B cell (primary cell): ENCODE data around the gene BTBD17. TPM values are rescaled to one million over a fixed set of nuclear protein-coding genes. Genes with fewer than 3 reads are reported as not detected.
A peak's percentile ranks its signal among the peaks of the same experiment; 100 is the strongest.

ENCODE experiments used
- ATAC-seq: fragments of 200-7000 bp; cut with Tn5 transposase; one replicate; pipeline ENCODE4 v1.10.0; 2021; ENCODE audit warnings: low read depth, mild to moderate bottlenecking, moderate number of reproducible peaks, moderate library complexity
- CTCF ChIA-PET: fragments of 350-600 bp; sonication (Branson Sonifier 250); formaldehyde crosslinking; loops from one replicate; lab custom pipeline; 2021; ENCODE audit warnings: antibody characterized with exemption, inconsistent platforms; lab: Charles Lee
- POLR2A ChIA-PET: fragments of 350-600 bp; sonication (Branson Sonifier 250); formaldehyde crosslinking; loops from one replicate; lab custom pipeline; 2021; ENCODE audit warnings: antibody characterized with exemption; lab: Charles Lee
- DNase-seq: peaks from one replicate; pipeline ENCODE4 v3.0.0; 2013
- H2AFZ ChIP-seq: 2 replicates; pipeline ENCODE4 v1.6.1; 2012; ENCODE audit warnings: mild to moderate bottlenecking, low read depth, low read length; ENCODE audit not compliant: insufficient read depth, poor library complexity, severe bottlenecking
- H3K27ac ChIP-seq, 2 donors: 1 replicate in 1 of 2; 2 replicates in 1 of 2; pipeline ENCODE4 v1.5.1; 2012 to 2013; ENCODE audit warnings: low read length in 2 of 2, mild to moderate bottlenecking in 2 of 2, moderate library complexity in 1 of 2
- H3K27me3 ChIP-seq, 4 experiments: fragments of 200-600 bp in 1 of 4; sonication (generic) in 1 of 4; replicated peaks in 1 of 4; 1 replicate in 2 of 4; 2 replicates in 2 of 4; pipeline versions ENCODE4 v1.6.1 to v1.7.0; 2013 to 2016; ENCODE audit warnings: low read length in 3 of 4, mild to moderate bottlenecking in 2 of 4, mixed read lengths in 1 of 4, moderate library complexity in 1 of 4; ENCODE audit not compliant: insufficient read depth in 4 of 4, control insufficient read depth in 3 of 4; ENCODE audit errors: control extremely low read depth in 1 of 4
- H3K36me3 ChIP-seq, 2 experiments: replicated peaks in 1 of 2; 1 replicate in 1 of 2; 2 replicates in 1 of 2; pipeline versions ENCODE4 v1.6.1 to v1.7.1; 2013; ENCODE audit warnings: low read length in 1 of 2; ENCODE audit not compliant: insufficient read depth in 2 of 2, control insufficient read depth in 1 of 2; ENCODE audit errors: control extremely low read depth in 1 of 2, extremely low read depth in 1 of 2
- H3K4me1 ChIP-seq, 2 donors: fragments of 200-600 bp in 1 of 2; sonication (generic) in 1 of 2; 1 replicate in 1 of 2; 2 replicates in 1 of 2; pipeline versions ENCODE4 v1.5.1 to v1.6.1; 2013 to 2017; ENCODE audit warnings: low read length in 2 of 2; ENCODE audit not compliant: control insufficient read depth in 2 of 2, insufficient read depth in 2 of 2
- H3K4me2 ChIP-seq: replicated peaks from 2 replicates; pipeline ENCODE3; 2012; ENCODE audit warnings: mild to moderate bottlenecking, low read depth, low read length; ENCODE audit not compliant: poor library complexity, severe bottlenecking
- H3K4me3 ChIP-seq, 5 experiments: fragments of 200-600 bp in 1 of 5; sonication (generic) in 1 of 5; 1 replicate in 3 of 5; 2 replicates in 2 of 5; pipeline versions ENCODE4 v1.5.1 to v1.7.0; 2011 to 2016; ENCODE audit warnings: low read length in 4 of 5, mild to moderate bottlenecking in 4 of 5, low read depth in 2 of 5, control low read depth in 1 of 5, moderate library complexity in 1 of 5; ENCODE audit not compliant: insufficient read depth in 1 of 5; ENCODE audit errors: control extremely low read depth in 1 of 5, extremely low read depth in 1 of 5
- H3K79me2 ChIP-seq: fragments of 200-600 bp; sonication (generic); one replicate; pipeline ENCODE4 v1.6.0; 2016; ENCODE audit warnings: low read length; ENCODE audit not compliant: control insufficient read depth, insufficient read depth
- H3K9ac ChIP-seq: fragments of 200-600 bp; sonication (generic); 2 replicates; pipeline ENCODE4 v1.6.1; 2017; ENCODE audit warnings: mild to moderate bottlenecking, low read length, moderate library complexity
- H3K9me3 ChIP-seq, 3 donors: one replicate each; pipeline versions ENCODE4 v1.6.1 to v1.7.1; 2013; ENCODE audit warnings: low read length in 2 of 3; ENCODE audit not compliant: control insufficient read depth in 2 of 3, insufficient read depth in 1 of 3; ENCODE audit errors: control extremely low read depth in 1 of 3
- H4K20me1 ChIP-seq: 2 replicates; pipeline ENCODE4 v1.6.0; 2012; ENCODE audit warnings: mild to moderate bottlenecking, low read length; ENCODE audit not compliant: insufficient read depth, control insufficient read depth, poor library complexity, severe bottlenecking
- H3K27ac Mint-ChIP-seq: one replicate; pipeline ENCODE4 v1.8.0; 2021; ENCODE audit warnings: mixed read lengths
- H3K27me3 Mint-ChIP-seq: one replicate; pipeline ENCODE4 v1.8.0; 2021; ENCODE audit warnings: mixed read lengths
- H3K4me1 Mint-ChIP-seq: one replicate; pipeline ENCODE4 v1.8.0; 2021; ENCODE audit warnings: mixed read lengths
- H3K4me3 Mint-ChIP-seq: one replicate; pipeline ENCODE4 v1.8.0; 2021; ENCODE audit warnings: mixed read lengths
- H3K9me3 Mint-ChIP-seq: one replicate; pipeline ENCODE4 v1.8.0; 2022; ENCODE audit warnings: mixed read lengths; ENCODE audit not compliant: insufficient read depth
- EZH2 ChIP-seq: IDR thresholded peaks from 2 replicates; pipeline ENCODE4 v1.6.1; 2012; ENCODE audit warnings: borderline replicate concordance, low read depth, mild to moderate bottlenecking, moderate library complexity, low read length; ENCODE audit not compliant: insufficient read depth, poor library complexity, severe bottlenecking
- WGBS: methylation state at CpG from one replicate; pipeline ENCODE4 v1.1.5; 2013; ENCODE audit warnings: missing lambda C conversion rate; ENCODE audit not compliant: insufficient coverage; 5-methylcytosine and 5-hydroxymethylcytosine counted together
- intact Hi-C: fragments of 100-400 bp; cut with micrococcal nuclease; formaldehyde crosslinking; loops from one replicate; pipeline ENCODE4 v1.10.0; 2022
- polyA plus RNA-seq: library from polyadenylated mRNA; depleted of rRNA; stranded (reverse); fragments of >200 nt; gene quantifications from 2 replicates; pipeline ENCODE4 v1.2.3, GENCODE V29; 2012
- total RNA-seq, 2 donors: library from RNA; stranded (reverse); fragments of 120-200 nt in 1 of 2; gene quantifications; 1 replicate in 1 of 2; 2 replicates in 1 of 2; pipeline versions ENCODE4 v1.2.3 to v1.2.4, GENCODE V29; 2013 to 2022
- TF ChIP-seq, protein P1 (sequence below): fragments of 200-600 bp; IDR thresholded peaks from one replicate; pipeline ENCODE4 v1.8.0; 2022; ENCODE audit warnings: antibody characterized with exemption, mild to moderate bottlenecking

The BTBD17 gene
- total and polyA plus RNA-seq, 2 donors (not counting 1 experiment from before 2014, with no cell fraction given): not detected

- peaks cover 5% of the 10 kb centered on the region for H3K4me1 Mint-ChIP-seq
- 9% methylated on average over 28 of the region's 29 CpGs for WGBS
These were observed 7.5 kb downstream of the BTBD17 start for GRCh38 chr17:74354123-74354522.

DNA sequence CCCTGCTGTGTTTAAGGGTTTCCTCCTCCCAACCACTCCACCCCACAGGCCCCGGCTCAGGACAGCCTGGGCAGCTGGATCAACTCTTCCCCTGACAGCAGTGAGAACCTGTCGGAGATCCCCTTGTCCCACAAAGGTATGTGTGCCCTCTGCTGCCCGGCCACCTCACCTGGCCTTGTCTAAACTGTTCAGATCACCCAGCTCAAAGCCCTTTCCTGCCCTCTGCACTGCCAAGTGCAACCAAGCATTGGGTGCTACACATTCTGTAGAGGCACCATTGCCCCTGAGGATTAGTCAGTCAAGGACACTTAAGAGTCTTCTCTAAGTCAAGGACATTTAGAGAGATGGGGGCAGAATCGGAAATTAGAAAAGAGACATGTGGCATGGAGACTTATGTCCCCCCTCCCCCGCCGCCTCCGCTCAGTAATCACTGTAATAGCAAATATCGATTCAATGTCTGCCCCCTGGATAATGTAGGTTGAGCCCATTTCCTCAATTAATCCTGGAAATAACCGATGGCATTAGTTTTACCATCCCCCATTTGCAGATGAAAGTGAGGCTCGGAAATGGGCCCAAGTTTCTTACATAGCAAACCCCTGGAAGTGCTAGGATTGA, 8.1 kb downstream of the BTBD17 start:
- CTCF ChIA-PET: interaction anchor here (1.0 kb wide), 1 partner anchor 144 kb away, joined by 4 read pairs; no protein-coding TSS in a partner anchor
- no peaks in the 10 kb centered on the region for H3K79me2 ChIP-seq
- intact Hi-C loops: no loop called here
- no peaks in the 10 kb centered on the region for H4K20me1 ChIP-seq
- H3K9me3 ChIP-seq: no peaks in the 10 kb centered on the region
- peaks cover 0 to 7% of the 10 kb centered on the region in 2 donors for H3K4me1 ChIP-seq
- H3K27ac ChIP-seq: no peak overlapping the region
- no peak overlapping the region for H3K27ac Mint-ChIP-seq
- peaks cover 51% of the 10 kb centered on the region for H3K27me3 Mint-ChIP-seq
- no peak overlapping the region for H3K9ac ChIP-seq
- no peak overlapping the region for H3K4me3 Mint-ChIP-seq
- H2AFZ ChIP-seq: no peak overlapping the region
- H3K27me3 ChIP-seq: peaks cover 0 to 58% (median 16%) of the 10 kb centered on the region in 4 experiments
- TF ChIP-seq EZH2: no peak
- TF ChIP-seq, protein P1, sequence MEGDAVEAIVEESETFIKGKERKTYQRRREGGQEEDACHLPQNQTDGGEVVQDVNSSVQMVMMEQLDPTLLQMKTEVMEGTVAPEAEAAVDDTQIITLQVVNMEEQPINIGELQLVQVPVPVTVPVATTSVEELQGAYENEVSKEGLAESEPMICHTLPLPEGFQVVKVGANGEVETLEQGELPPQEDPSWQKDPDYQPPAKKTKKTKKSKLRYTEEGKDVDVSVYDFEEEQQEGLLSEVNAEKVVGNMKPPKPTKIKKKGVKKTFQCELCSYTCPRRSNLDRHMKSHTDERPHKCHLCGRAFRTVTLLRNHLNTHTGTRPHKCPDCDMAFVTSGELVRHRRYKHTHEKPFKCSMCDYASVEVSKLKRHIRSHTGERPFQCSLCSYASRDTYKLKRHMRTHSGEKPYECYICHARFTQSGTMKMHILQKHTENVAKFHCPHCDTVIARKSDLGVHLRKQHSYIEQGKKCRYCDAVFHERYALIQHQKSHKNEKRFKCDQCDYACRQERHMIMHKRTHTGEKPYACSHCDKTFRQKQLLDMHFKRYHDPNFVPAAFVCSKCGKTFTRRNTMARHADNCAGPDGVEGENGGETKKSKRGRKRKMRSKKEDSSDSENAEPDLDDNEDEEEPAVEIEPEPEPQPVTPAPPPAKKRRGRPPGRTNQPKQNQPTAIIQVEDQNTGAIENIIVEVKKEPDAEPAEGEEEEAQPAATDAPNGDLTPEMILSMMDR: no peak
- DNase-seq: no peak
- no peak overlapping the region for H3K4me3 ChIP-seq
- WGBS: 90% methylated on average over 8 of the region's 10 CpGs
- no peaks in the 10 kb centered on the region for H3K36me3 ChIP-seq
- POLR2A ChIA-PET: no interaction called here
- H3K9me3 Mint-ChIP-seq: no peaks in the 10 kb centered on the region
- ATAC-seq: no peak
- H3K4me2 ChIP-seq: no peak overlapping the region
- H3K4me1 Mint-ChIP-seq: peaks cover 5% of the 10 kb centered on the region

More at GRCh38 chr17:74354123-74354522, 7.5 kb downstream of the BTBD17 start:
- peaks cover 0 to 60% (median 17%) of the 10 kb centered on the region in 4 experiments for H3K27me3 ChIP-seq
- DNase-seq (peak; percentile 31), ATAC-seq (peak; percentile 33)
- H3K36me3 ChIP-seq: no peaks in the 10 kb centered on the region
- no peak overlapping the region for H3K4me3 Mint-ChIP-seq
- no peak overlapping the region for H3K4me3 ChIP-seq
- peaks cover 50% of the 10 kb centered on the region for H3K27me3 Mint-ChIP-seq
- intact Hi-C loops: no loop called here
- H3K9me3 Mint-ChIP-seq: no peaks in the 10 kb centered on the region
- H3K79me2 ChIP-seq: no peaks in the 10 kb centered on the region
- no peaks in the 10 kb centered on the region for H3K9me3 ChIP-seq
- ChIA-PET CTCF (no interaction called here), POLR2A (no interaction called here)
- H3K4me1 ChIP-seq: peaks cover 0 to 7% of the 10 kb centered on the region in 2 donors
- no peak overlapping the region for H3K27ac Mint-ChIP-seq
- H3K4me2 ChIP-seq: no peak overlapping the region
- H3K27ac ChIP-seq: no peak overlapping the region
- no peak overlapping the region for H3K9ac ChIP-seq
- no peak for TF ChIP-seq EZH2
- TF ChIP-seq, protein P1: peak; percentile 30
- H2AFZ ChIP-seq: no peak overlapping the region
- no peaks in the 10 kb centered on the region for H4K20me1 ChIP-seq
